Activated naive CD8-positive, alpha-beta T cell treated with anti-CD3 and anti-CD28 coated beads, Interleukin-2, amount 50 U/mL, for 24 hours (primary cell): ENCODE results near the gene LRRK2.

Experiments used
- ATAC-seq: fragments of 150-1000 bp; cut with Tn5 transposase; one replicate; pipeline ENCODE4 v1.10.0; 2021
- DNase-seq: peaks from one replicate; pipeline ENCODE4 v3.0.0; 2021
- H3K27ac Mint-ChIP-seq: one replicate; pipeline ENCODE4 v1.8.0; 2021; ENCODE audit warnings: mild to moderate bottlenecking, mixed read lengths
- H3K27me3 Mint-ChIP-seq: one replicate; pipeline ENCODE4 v1.8.0; 2021; ENCODE audit warnings: mixed read lengths
- H3K36me3 Mint-ChIP-seq: one replicate; pipeline ENCODE4 v1.8.0; 2021; ENCODE audit warnings: low read depth, mixed read lengths
- H3K4me1 Mint-ChIP-seq: one replicate; pipeline ENCODE4 v1.8.0; 2021; ENCODE audit warnings: mixed read lengths
- H3K4me3 Mint-ChIP-seq: one replicate; pipeline ENCODE4 v1.8.0; 2021; ENCODE audit warnings: mild to moderate bottlenecking, moderate library complexity, mixed read lengths
- H3K9me3 Mint-ChIP-seq: one replicate; pipeline ENCODE4 v1.8.0; 2021; ENCODE audit warnings: mixed read lengths

LRRK2 gene

DNA sequence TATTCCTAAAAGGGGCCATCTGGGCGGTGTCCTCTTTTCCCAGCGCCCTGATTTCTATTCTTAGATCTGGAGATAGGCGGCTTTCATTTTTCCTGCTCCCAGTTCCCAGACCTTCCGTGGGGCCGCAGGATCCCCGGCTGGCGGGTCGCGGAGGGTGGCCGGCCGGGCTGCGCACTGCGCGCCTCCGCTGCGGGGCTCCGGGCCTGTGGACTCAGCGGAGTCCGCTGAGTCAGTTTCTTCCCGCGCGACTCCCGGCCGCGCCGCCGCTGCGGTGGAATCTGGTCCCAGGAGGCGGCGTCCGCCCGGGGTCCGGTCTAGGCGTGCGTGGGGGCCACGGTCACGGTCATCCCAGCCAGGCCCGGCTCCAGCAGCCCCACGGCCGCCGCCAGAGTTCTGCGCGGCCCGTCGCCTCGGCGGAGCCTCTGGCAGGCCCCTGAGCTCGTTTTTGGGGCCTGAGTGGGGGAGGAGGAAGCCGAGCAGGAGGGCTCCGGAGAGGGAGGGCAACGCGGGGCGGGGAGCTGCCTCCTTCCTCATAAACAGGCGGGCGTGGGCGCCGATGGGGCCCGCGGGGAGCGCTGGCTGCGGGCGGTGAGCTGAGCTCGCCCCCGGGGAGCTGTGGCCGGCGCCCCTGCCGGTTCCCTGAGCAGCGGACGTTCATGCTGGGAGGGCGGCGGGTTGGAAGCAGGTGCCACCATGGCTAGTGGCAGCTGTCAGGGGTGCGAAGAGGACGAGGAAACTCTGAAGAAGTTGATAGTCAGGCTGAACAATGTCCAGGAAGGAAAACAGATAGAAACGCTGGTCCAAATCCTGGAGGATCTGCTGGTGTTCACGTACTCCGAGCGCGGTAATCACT lies at the start of gene LRRK2:
TSS of gene LRRK2 (plus strand) at position 559 of the 853 bp plus-strand sequence. CDS start at position 694, 135 bp downstream.
- Mint-ChIP-seq H3K36me3 (no peaks in the 10 kb centered on the region), H3K4me3 (peak within 1 kb of the TSS; percentile 68), H3K27me3 (peaks cover 25% of the 10 kb centered on the region), H3K4me1 (peaks cover 12% of the 10 kb centered on the region), H3K9me3 (no peaks in the 10 kb centered on the region), H3K27ac (no peak within 1 kb of the TSS)
- peak; percentile 53 for DNase-seq
- peak; percentile 66 for ATAC-seq

DNA sequence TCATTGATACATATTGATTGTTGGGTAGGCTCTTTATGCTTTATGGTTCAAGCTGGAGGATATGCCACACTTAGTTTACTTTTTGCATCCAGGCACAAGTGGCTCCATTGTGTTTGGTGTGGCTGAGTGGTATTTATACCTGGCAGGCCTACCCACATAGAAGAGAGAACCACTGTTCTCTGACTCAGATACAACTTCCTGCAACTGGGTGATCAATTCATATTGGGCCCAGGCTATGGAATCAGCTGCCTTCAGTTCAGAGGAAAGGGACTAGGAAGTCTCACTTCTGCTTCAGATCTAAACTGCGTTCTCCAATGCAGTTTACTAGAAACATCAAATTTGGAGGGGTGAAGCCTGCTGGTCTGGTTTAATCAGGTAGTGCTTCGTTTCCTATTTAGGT lies 49.8 kb upstream of the LRRK2 start:
- no peak overlapping the region for H3K4me3 Mint-ChIP-seq
- H3K36me3 Mint-ChIP-seq: no peaks in the 10 kb centered on the region
- H3K27ac Mint-ChIP-seq: no peak overlapping the region
- H3K4me1 Mint-ChIP-seq: peaks cover 14% of the 10 kb centered on the region
- no peaks in the 10 kb centered on the region for H3K9me3 Mint-ChIP-seq
- ATAC-seq (no peak), DNase-seq (no peak)
- peaks cover 3% of the 10 kb centered on the region for H3K27me3 Mint-ChIP-seq

DNA sequence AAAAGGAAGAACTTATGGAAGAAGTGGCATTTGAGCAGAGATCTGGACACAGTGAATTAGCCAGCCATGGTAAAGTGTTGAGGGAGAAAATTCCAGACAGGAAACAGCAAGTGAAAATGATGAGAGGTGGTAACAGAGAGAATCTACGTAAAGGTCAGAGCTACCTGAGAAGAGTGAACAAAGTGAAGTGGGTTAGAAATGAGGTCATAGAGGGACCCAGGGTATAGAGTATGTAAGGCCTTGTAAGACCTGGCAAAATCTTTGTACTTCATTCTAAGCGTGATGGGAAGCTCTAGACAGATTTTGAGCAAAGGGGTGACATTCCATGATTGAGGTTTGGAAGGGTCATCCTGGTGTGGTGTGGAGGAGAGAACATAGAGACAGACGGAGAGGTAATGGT lies 49.3 kb upstream of the LRRK2 start:
- Mint-ChIP-seq H3K4me3 (no peak overlapping the region), H3K9me3 (no peaks in the 10 kb centered on the region), H3K27me3 (peaks cover 3% of the 10 kb centered on the region), H3K4me1 (peaks cover 14% of the 10 kb centered on the region), H3K27ac (no peak overlapping the region), H3K36me3 (no peaks in the 10 kb centered on the region)
- no peak for DNase-seq
- no peak for ATAC-seq

DNA sequence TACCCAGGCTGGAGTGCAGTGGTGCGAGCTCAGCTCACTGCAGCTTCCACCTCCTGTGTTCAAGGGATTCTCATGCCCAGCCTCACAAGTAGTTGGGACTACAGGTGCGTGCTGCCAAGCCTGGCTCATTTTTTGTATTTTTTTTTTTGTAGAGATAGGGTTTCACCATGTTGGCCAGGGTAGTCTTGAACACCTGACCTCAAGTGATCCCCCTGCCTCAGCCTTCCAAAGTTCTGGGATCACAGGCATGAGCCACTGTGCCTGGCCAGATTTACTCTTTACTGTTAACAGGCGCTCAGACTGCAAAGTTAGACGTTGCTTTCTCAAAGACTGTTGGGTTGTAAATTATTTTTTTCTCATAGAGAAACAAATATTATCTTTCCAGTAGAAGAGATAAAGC lies 46.1 kb upstream of the LRRK2 start:
- Mint-ChIP-seq H3K36me3 (no peaks in the 10 kb centered on the region), H3K27me3 (peaks cover 3% of the 10 kb centered on the region), H3K27ac (no peak overlapping the region), H3K4me3 (no peak overlapping the region), H3K9me3 (no peaks in the 10 kb centered on the region), H3K4me1 (peaks cover 9% of the 10 kb centered on the region)
- no peak for ATAC-seq
- DNase-seq: no peak

DNA sequence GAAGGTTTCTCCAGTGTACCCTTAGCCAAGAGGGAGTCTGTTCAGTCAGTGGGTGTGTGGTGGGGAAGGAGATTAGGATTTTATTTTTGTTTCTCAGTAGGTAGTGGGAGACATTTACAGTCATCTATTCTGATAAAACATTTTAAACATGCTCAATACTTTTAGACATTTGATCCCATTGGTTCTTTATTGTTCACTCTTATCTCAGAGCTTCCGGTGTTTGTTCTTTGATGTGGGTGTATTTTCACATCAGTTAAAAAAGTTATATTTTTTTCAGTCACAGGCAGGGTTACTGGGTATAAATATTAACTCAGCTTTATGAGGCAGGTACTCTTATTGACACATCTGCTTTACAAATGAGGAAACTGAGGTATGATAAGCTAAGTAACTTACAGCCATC lies 43.3 kb upstream of the LRRK2 start:
- Mint-ChIP-seq H3K27me3 (no peaks in the 10 kb centered on the region), H3K4me3 (no peak overlapping the region), H3K9me3 (no peaks in the 10 kb centered on the region), H3K36me3 (no peaks in the 10 kb centered on the region), H3K4me1 (peaks cover 4% of the 10 kb centered on the region), H3K27ac (no peak overlapping the region)
- ATAC-seq (no peak), DNase-seq (no peak)

DNA sequence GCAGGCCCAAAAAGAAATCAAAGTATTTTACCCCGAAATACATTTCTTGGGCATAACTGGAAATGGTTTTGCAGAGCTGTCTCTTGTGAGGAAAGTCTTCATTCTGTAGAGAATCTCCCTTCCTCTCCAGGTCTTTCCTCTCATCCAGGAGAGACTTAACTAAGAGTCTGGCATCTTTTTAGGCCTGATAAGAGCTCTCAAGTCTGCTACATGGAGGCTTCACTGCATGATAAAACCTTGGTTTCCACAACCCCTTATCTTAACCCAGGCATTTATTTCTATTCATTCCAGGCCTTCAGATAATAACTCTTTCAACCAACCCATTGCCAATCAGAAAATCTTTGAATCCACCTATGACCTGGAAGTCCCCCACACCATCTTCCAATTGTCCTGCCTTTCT lies 41.1 kb upstream of the LRRK2 start:
- Mint-ChIP-seq H3K36me3 (no peaks in the 10 kb centered on the region), H3K4me3 (no peak overlapping the region), H3K9me3 (no peaks in the 10 kb centered on the region), H3K4me1 (peaks cover 4% of the 10 kb centered on the region), H3K27ac (no peak overlapping the region), H3K27me3 (no peaks in the 10 kb centered on the region)
- no peak for ATAC-seq
- no peak for DNase-seq

DNA sequence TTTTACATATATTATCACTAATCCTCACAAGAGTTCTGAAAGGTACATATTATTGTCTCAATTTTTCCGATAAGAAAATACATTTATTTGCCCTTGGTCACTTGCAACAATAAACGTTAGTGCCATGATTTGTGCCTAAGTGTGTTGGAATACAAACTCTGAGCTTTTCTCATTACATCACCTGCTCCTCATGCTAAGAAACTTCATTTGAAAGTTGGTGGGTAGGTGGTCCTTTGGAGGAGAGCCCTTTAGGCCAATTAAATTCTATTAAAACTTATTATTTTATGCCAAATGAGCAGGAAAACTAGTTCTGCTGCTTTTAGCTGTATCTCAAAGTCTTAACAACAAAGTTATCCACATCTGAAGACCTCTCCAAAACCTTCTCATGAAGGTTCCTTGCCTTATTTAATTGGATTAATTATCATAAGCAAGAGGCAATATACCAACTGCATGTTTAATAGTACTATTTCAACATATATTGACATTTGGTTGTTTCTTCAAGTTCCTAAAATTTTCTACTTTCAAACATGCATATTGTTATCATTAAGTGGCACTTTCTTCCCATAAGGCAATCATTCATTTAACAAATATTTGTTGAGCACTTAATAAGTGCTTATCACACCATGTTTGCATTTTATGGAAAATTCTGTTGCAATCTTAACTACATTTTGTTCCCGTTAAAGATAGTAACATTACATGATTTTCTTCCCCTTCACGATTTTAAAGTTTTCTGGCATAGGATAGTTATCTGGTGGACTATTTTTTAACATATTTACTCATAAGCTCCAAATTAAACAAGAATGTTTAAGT lies 40.1 kb upstream of the LRRK2 start:
- H3K27me3 Mint-ChIP-seq: no peaks in the 10 kb centered on the region
- no peak overlapping the region for H3K4me3 Mint-ChIP-seq
- peaks cover 4% of the 10 kb centered on the region for H3K4me1 Mint-ChIP-seq
- DNase-seq (no peak), ATAC-seq (no peak)
- H3K27ac Mint-ChIP-seq: no peak overlapping the region
- no peaks in the 10 kb centered on the region for H3K36me3 Mint-ChIP-seq
- H3K9me3 Mint-ChIP-seq: no peaks in the 10 kb centered on the region

DNA sequence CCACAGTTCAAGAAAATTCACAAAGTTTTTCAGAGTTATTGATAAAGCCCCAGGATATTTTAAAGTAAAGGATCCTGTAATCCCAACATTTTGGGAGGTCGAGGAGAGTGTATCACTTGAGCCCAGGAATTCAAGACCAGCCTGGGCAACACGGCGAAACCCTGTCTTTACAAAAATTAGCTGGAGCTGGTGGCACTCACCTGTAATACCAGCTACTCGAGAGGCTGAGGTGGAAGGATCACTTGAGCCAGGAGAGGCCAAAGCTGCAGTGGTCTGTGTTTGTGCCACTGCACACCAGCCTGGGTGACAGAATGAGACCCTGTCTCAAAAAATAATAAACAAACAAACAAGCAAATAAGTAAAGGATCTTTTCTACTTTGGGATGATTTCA lies 39.5 kb upstream of the LRRK2 start:
- Mint-ChIP-seq H3K27ac (no peak overlapping the region), H3K4me1 (peaks cover 4% of the 10 kb centered on the region), H3K9me3 (no peaks in the 10 kb centered on the region), H3K27me3 (no peaks in the 10 kb centered on the region), H3K36me3 (no peaks in the 10 kb centered on the region), H3K4me3 (no peak overlapping the region)
- no peak for ATAC-seq
- DNase-seq: no peak

DNA sequence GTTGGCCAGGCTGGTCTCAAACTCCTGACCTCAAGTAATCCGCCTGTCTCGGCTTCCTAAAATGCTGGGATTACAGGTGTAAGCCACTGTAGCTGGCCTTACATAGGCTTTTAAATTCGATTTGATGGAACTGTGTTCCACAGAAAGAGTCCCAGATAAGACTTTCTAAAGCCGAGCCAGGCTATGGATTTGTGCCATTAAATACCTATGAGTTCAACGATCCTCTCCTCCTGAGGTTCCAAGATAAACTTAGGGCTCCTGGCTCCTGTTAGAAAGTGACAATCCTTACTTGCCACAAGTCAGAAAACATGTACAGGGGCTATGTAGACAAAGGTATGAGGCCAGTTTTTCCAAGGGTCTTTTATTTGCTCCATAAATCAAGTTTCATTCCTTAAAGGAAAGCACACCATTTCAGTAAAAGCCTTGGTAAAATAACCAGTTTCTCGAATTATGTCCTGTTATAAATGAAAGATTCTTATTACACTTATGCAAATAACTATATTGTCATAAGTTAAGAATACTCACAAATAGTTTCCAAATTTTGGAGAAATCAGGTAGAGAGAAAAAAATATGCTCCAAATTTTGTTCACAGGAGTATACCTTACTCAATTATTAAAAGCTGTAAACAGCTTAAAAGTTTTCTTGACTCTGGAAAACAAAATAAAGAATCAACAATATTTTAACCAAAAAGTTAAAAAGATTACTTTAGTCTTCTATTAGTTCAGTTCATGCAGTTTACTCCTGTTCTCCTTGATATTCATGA lies 36.1 kb upstream of the LRRK2 start:
- no peaks in the 10 kb centered on the region for H3K9me3 Mint-ChIP-seq
- H3K4me3 Mint-ChIP-seq: no peak overlapping the region
- H3K27me3 Mint-ChIP-seq: no peaks in the 10 kb centered on the region
- H3K36me3 Mint-ChIP-seq: no peaks in the 10 kb centered on the region
- DNase-seq (no peak), ATAC-seq (no peak)
- H3K4me1 Mint-ChIP-seq: peaks cover 14% of the 10 kb centered on the region
- H3K27ac Mint-ChIP-seq: no peak overlapping the region

DNA sequence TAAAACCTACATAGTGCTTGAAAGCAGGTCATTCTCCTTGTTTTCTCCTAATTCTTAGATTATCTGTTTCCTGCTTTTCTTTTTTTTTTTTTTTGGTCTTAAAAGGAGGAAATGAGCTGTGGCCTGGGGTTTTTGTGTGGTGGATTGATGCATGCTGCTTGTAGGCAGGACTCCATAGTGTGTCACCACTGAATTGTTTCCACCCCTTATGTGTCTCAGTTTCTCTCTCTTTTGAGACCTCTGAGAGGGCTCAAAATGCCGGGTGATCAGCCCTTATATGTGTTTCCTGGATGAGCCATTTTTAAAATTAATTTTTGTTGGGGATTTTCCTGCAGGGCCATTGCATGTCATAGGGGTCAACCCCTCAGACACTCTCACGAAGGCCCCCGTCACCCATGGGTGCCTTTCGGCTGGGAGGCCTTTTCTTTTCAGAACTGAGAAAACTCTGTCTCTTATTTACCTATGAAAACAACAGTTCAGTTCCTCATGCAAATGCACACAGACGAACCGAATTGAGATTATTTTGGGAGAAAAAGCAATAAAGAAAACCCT lies 32.0 kb upstream of the LRRK2 start:
- H3K27ac Mint-ChIP-seq: peak overlapping the region; percentile 76
- peaks cover 14% of the 10 kb centered on the region for H3K4me1 Mint-ChIP-seq
- H3K4me3 Mint-ChIP-seq: peak overlapping the region; percentile 24
- no peak for DNase-seq
- no peaks in the 10 kb centered on the region for H3K36me3 Mint-ChIP-seq
- H3K27me3 Mint-ChIP-seq: no peaks in the 10 kb centered on the region
- no peaks in the 10 kb centered on the region for H3K9me3 Mint-ChIP-seq
- peak; percentile 83 for ATAC-seq

DNA sequence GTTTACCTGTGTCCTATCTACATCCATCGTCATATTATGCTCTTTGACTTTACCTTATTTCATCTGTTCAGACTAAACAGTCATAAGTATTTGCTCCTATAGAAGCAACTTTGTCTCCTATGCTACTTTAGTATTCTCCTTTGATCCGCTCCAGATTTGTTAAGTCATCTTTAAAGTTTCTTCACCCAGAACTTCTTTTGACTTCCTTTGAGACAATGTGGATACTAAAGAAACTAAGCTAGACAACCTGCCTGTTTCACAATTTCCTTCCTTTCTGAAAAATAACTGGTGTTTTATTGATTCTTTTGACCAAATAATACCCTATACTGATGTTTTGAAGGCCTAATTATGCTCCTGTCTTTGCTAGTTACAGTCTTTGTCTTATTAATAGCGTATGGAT lies 30.0 kb upstream of the LRRK2 start:
- Mint-ChIP-seq H3K9me3 (no peaks in the 10 kb centered on the region), H3K27ac (no peak overlapping the region), H3K4me1 (peaks cover 14% of the 10 kb centered on the region), H3K4me3 (no peak overlapping the region), H3K27me3 (no peaks in the 10 kb centered on the region), H3K36me3 (no peaks in the 10 kb centered on the region)
- ATAC-seq: no peak
- no peak for DNase-seq

DNA sequence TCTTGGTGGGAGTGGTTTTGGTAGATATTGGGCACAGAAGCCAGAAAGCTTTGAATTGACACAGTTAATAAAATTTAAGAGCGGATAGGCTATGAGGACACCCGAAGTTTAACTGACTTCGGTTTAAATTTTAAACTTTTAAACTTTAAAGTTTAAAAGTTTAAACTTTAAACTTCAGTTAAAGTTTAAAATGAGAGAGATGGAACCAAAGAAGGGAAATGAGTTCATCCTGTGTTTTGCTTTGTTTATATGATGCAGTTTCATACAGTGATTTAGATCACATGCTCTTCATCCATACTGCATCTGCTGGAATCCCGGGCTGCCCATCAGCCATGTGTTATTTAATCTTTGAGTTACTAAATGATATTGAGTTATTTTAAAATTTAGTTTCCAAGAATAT lies 27.2 kb upstream of the LRRK2 start:
- Mint-ChIP-seq H3K27me3 (peaks cover 4% of the 10 kb centered on the region), H3K4me1 (peaks cover 8% of the 10 kb centered on the region), H3K27ac (no peak overlapping the region), H3K4me3 (no peak overlapping the region), H3K9me3 (no peaks in the 10 kb centered on the region), H3K36me3 (no peaks in the 10 kb centered on the region)
- no peak for ATAC-seq
- no peak for DNase-seq

DNA sequence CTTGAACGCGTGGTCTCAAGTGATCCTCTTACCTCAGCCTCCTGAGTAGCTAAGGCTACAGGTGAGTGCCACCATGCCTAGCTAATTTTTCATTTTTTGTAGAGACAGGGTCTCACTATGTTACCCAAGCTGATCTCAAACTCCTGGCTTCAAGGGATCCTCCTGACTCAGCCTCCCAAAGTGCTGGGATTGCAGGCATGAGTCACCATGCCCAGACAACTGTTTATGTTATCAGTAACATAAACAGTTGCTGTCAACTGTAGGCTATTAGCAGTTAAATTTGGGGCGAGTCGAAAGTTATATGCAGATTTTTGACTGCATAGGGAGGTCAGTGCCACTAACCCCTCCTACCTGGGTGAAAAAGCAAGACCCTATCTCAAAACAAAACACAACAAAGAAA lies 26.2 kb upstream of the LRRK2 start:
- Mint-ChIP-seq H3K9me3 (no peaks in the 10 kb centered on the region), H3K36me3 (no peaks in the 10 kb centered on the region), H3K4me1 (peaks cover 4% of the 10 kb centered on the region), H3K27ac (no peak overlapping the region), H3K27me3 (peaks cover 4% of the 10 kb centered on the region), H3K4me3 (no peak overlapping the region)
- DNase-seq (no peak), ATAC-seq (no peak)
